Left lung (tissue), 14 donors: Measurements from ENCODE around the gene KLHL8. TPM values are rescaled to one million over a fixed set of nuclear protein-coding genes. Genes with fewer than 3 reads are reported as not detected.
A peak's percentile ranks its signal among the peaks of the same experiment; 100 is the strongest.

Source experiments
- ATAC-seq: fragments of 200-7000 bp; cut with Tn5 transposase; one replicate; pipeline ENCODE4 v1.9.1; 2020; ENCODE audit warnings: moderate library complexity
- DNase-seq, 4 donors: peaks; one replicate each; pipeline ENCODE4 v3.0.0-alpha.2; 2013 to 2020
- H3K27ac ChIP-seq, 2 donors: fragments of 200-600 bp; sonication (generic) in 1 of 2; one replicate each; pipeline versions ENCODE4 v1.5.0 to v1.8.0; 2020 to 2021
- H3K27me3 ChIP-seq, 2 donors: fragments of 200-600 bp; sonication (generic) in 1 of 2; one replicate each; pipeline versions ENCODE4 v1.5.0 to v1.8.0; 2020 to 2021
- H3K36me3 ChIP-seq, 2 donors: fragments of 200-600 bp; sonication (generic) in 1 of 2; one replicate each; pipeline versions ENCODE4 v1.5.0 to v1.8.0; 2020 to 2021
- H3K4me1 ChIP-seq, 2 donors: fragments of 200-600 bp; one replicate each; pipeline ENCODE4 v1.8.0; 2021
- H3K4me3 ChIP-seq, 2 donors: fragments of 200-600 bp; sonication (generic) in 1 of 2; one replicate each; pipeline versions ENCODE4 v1.5.0 to v1.8.0; 2020 to 2021; ENCODE audit warnings: mild to moderate bottlenecking in 1 of 2
- H3K9me3 ChIP-seq, 2 donors: fragments of 200-600 bp; sonication (generic) in 1 of 2; one replicate each; pipeline versions ENCODE4 v1.5.0 to v1.8.0; 2020 to 2021
- CTCF ChIP-seq, 2 donors: fragments of 200-600 bp; sonication (generic) in 1 of 2; IDR thresholded peaks; one replicate each; pipeline versions ENCODE4 v1.5.0 to v1.8.0; 2021; ENCODE audit warnings: antibody characterized with exemption in 2 of 2
- intact Hi-C, 2 donors: fragments of 100-400 bp; cut with DNase I; formaldehyde crosslinking; loops; one replicate each; pipeline versions ENCODE4 v1.11.2 to v1.14.2; 2022
- long read RNA-seq, 12 donors: library from polyadenylated mRNA in 2 of 12; unstranded in 2 of 12; transcript quantifications; one replicate each; pipeline ENCODE4 v2.0.0 and lab custom pipeline, GENCODE V29; 2019 to 2026
- polyA plus RNA-seq, 6 donors: library from polyadenylated mRNA; unstranded; fragments of 120-200 nt; gene quantifications; one replicate each; pipeline ENCODE4 v1.2.1, GENCODE V29; 2013; ENCODE audit not compliant: insufficient read length in 6 of 6
- total RNA-seq, 2 donors: library from RNA; stranded (reverse); fragmentation: NEBNext Ultra II Directional; extraction: Animal tissue kit (Norgen Biotek cat#: 25700); gene quantifications; one replicate each; pipeline ENCODE4 v1.2.1, GENCODE V29; 2021
- donor health status: DM: no; HTN: yes; CAD: no.
- donor health status: DM: no; HTN: no; CAD: no.

The KLHL8 gene
- total RNA-seq (10 to 100 TPM; 18.2 to 19.1 TPM), polyA plus RNA-seq (10 to 100 TPM; 14.7 to 21.3 (median 18.9) TPM)
- long read RNA-seq, donor 1, full-length matches to known transcripts: 5 of 18 reads
- long read RNA-seq, donor 1, partial matches to known transcripts: 13 of 18 reads
- long read RNA-seq, donor 1, other reads (novel, unspliced or antisense): 0 of 18 reads
- long read RNA-seq, donor 2, full-length matches to known transcripts: 1 of 1 reads
- long read RNA-seq, donor 2, partial matches to known transcripts: 0 of 1 reads
- long read RNA-seq, donor 2, other reads (novel, unspliced or antisense): 0 of 1 reads
- long read RNA-seq, donor 3, full-length matches to known transcripts: 5 of 5 reads
- long read RNA-seq, donor 3, partial matches to known transcripts: 0 of 5 reads
- long read RNA-seq, donor 3, other reads (novel, unspliced or antisense): 0 of 5 reads
- long read RNA-seq, donor 4, partial matches to known transcripts: 0 of 2 reads
- long read RNA-seq, donor 4, other reads (novel, unspliced or antisense): 2 of 2 reads
- long read RNA-seq, donor 5, full-length matches to known transcripts: 2 of 2 reads
- long read RNA-seq, donor 5, partial matches to known transcripts: 0 of 2 reads
- long read RNA-seq, donor 5, other reads (novel, unspliced or antisense): 0 of 2 reads
- long read RNA-seq, donor 6, full-length matches to known transcripts: 4 of 4 reads
- long read RNA-seq, donor 6, partial matches to known transcripts: 0 of 4 reads
- long read RNA-seq, donor 6, other reads (novel, unspliced or antisense): 0 of 4 reads
- long read RNA-seq, donor 7, full-length matches to known transcripts: 2 of 2 reads
- long read RNA-seq, donor 7, partial matches to known transcripts: 0 of 2 reads
- long read RNA-seq, donor 7, other reads (novel, unspliced or antisense): 0 of 2 reads
- long read RNA-seq, donor 8, full-length matches to known transcripts: 2 of 2 reads
- long read RNA-seq, donor 8, partial matches to known transcripts: 0 of 2 reads
- long read RNA-seq, donor 8, other reads (novel, unspliced or antisense): 0 of 2 reads
- long read RNA-seq, donor 9: 0 reads
- long read RNA-seq, donor 10: 0 reads
- long read RNA-seq, donor 11, full-length matches to known transcripts: 2 of 2 reads
- long read RNA-seq, donor 11, partial matches to known transcripts: 0 of 2 reads
- long read RNA-seq, donor 11, other reads (novel, unspliced or antisense): 0 of 2 reads
- long read RNA-seq, donor 12, full-length matches to known transcripts: 1 of 1 reads
- long read RNA-seq, donor 12, partial matches to known transcripts: 0 of 1 reads
- long read RNA-seq, donor 12, other reads (novel, unspliced or antisense): 0 of 1 reads

DNA sequence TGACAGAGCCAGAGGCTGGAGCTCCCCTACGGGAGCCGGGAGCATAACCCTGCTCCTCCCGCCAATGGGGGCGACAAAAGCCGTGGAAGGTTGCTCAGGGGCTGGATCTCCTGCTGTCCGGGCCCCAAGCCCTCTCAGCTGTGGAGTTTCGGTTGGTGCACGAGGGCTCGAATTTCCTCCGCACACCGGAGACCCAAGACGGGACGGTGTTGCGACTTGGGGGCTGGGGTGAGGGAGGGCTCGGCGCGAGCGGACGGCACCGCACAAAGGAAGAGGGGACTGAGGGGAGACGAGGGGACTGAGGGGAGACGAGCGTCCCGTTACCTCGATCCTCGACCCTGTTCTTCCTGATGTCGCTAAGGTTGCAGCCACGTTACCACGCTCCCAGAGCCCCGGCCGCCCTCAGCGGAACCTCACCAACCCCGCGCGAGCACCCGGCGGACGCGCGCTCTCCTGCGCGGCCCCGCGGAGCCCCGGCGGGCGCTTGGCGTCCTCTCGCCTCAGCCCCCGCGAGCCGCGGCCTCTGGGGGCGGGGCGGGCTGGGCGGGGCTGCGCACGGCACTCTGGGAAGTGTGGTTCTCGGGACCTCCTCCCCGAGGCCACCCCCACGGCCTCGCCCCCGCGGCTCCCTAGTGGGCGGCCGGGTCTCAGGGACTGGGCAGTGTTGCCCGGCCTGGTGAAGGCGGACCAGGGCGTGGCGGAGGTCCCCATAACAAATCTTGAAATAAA, at the start of gene KLHL8:
KLHL8 (minus strand) TSS at position 525 of the 729 bp plus-strand sequence. CDS start 25,079 bp downstream, outside the sequence.
- Histone ChIP-seq H3K27me3 (no peaks in the 10 kb centered on the region), H3K36me3 (no peaks in the 10 kb centered on the region), H3K4me1 (peaks cover 5 to 19% of the 10 kb centered on the region in 2 donors), H3K9me3 (no peaks in the 10 kb centered on the region), H3K27ac (peak within 1 kb of the TSS; percentile 89 to 93), H3K4me3 (peak within 1 kb of the TSS; percentile 76 to 90)
- intact Hi-C loops: no loop called here
- no peak for TF ChIP-seq CTCF (IDR thresholded peaks at IDR 0.05)
- DNase-seq: peak; percentile 85 to 98 (median 91)
- ATAC-seq: peak; percentile 99

- DNase-seq (peak in 1 of 4 donors; percentile 51), ATAC-seq (peak; percentile 94)
- Histone ChIP-seq H3K9me3 (no peaks in the 10 kb centered on the region), H3K4me1 (no peaks in the 10 kb centered on the region), H3K27ac (no peak overlapping the region), H3K27me3 (no peaks in the 10 kb centered on the region), H3K36me3 (no peaks in the 10 kb centered on the region), H3K4me3 (no peak overlapping the region)
- peak in 1 of 2 donors; percentile 28 for TF ChIP-seq CTCF (IDR thresholded peaks at IDR 0.05)
- intact Hi-C loops: no loop called here
Observed at GRCh38 chr4:87270144-87270543, 49.7 kb upstream of the KLHL8 start.

GRCh38 chr4:87268411-87268810, 48.0 kb upstream of the KLHL8 start:
- Histone ChIP-seq H3K4me1 (no peaks in the 10 kb centered on the region), H3K9me3 (no peaks in the 10 kb centered on the region), H3K27ac (no peak overlapping the region), H3K27me3 (no peaks in the 10 kb centered on the region), H3K4me3 (no peak overlapping the region), H3K36me3 (no peaks in the 10 kb centered on the region)
- intact Hi-C loops: no loop called here
- DNase-seq: no peak
- no peak for ATAC-seq
- no peak for TF ChIP-seq CTCF (IDR thresholded peaks at IDR 0.05)

GRCh38 chr4:87266986-87267385, 46.6 kb upstream of the KLHL8 start:
- DNase-seq (no peak), ATAC-seq (no peak)
- peaks cover 0 to 6% of the 10 kb centered on the region in 2 donors for H3K9me3 ChIP-seq
- intact Hi-C loops: no loop called here
- no peak overlapping the region for H3K4me3 ChIP-seq
- H3K36me3 ChIP-seq: no peaks in the 10 kb centered on the region
- no peak for TF ChIP-seq CTCF (IDR thresholded peaks at IDR 0.05)
- H3K27me3 ChIP-seq: no peaks in the 10 kb centered on the region
- H3K27ac ChIP-seq: no peak overlapping the region
- H3K4me1 ChIP-seq: no peaks in the 10 kb centered on the region
